ENCODE results near the gene SIPA1. TPM values are rescaled to one million over a fixed set of nuclear protein-coding genes. Genes with fewer than 3 reads are reported as not detected.
A peak's percentile ranks its signal among the peaks of the same experiment; 100 is the strongest.

The SIPA1 gene
- total and polyA plus RNA-seq, 4 donors: 15.4 to 34.9 (median 22.8) TPM

GRCh38 chr11:65700399-65700798 is 62.5 kb downstream of the SIPA1 start:
- H3K27me3 ChIP-seq (ENCODE audit: control insufficient read depth in 4 of 4, insufficient read depth in 4 of 4, low read length in 3 of 4): no peaks in the 10 kb centered on the region
- H3K9me3 ChIP-seq (ENCODE audit: control insufficient read depth in 4 of 4, low read length in 3 of 4): no peaks in the 10 kb centered on the region
- H3K27ac ChIP-seq (ENCODE audit: low read depth in 1 of 2, low read length in 2 of 2): no peak overlapping the region
- no peak overlapping the region for H3K9ac ChIP-seq (ENCODE audit: low read depth in 1 of 2, low read length in 2 of 2)
- 75% methylated on average over 3 of the region's 3 CpGs for WGBS
- H3K4me3 ChIP-seq (ENCODE audit: low read depth in 1 of 3, low read length in 3 of 3): no peak overlapping the region
- DNase-seq (ENCODE audit: low spot score): no peak
- H3K4me1 ChIP-seq (ENCODE audit: control insufficient read depth in 4 of 4, insufficient read depth in 4 of 4, low read length in 3 of 4): peaks cover 0 to 5% (median 0%) of the 10 kb centered on the region in 4 donors
- TF ChIP-seq YY1 (IDR thresholded peaks at IDR 0.05) (peak; percentile 33), RXRA (IDR thresholded peaks at IDR 0.05) (peak; percentile 54 to 75), HNF4G (IDR thresholded peaks at IDR 0.05) (no peak), ZBTB33 (IDR thresholded peaks at IDR 0.05) (no peak), RAD21 (IDR thresholded peaks at IDR 0.05) (peak; percentile 14 to 37)
- H3K36me3 ChIP-seq (ENCODE audit: control insufficient read depth in 4 of 4, insufficient read depth in 3 of 4, low read depth in 1 of 4, low read length in 3 of 4): no peaks in the 10 kb centered on the region

Small RNA genes within 50 kb of the gene (small RNA-seq; reads per million reads assigned to genes)
- gene MIR4489 (not detected), gene MIR4690 (0.22 reads per million, percentile 7 among the genes with 10 or more reads in this experiment), gene RN7SL309P (not detected)

Other genes with a start within 250 kb of the SIPA1 start
- 1,000 to 10,000 TPM in 1 of 2 donors, 10 to 100 TPM in 1; 29.6 to 1,968 TPM for gene NEAT1, start 215.3 kb upstream of the SIPA1 start, total RNA-seq
- 100 to 1,000 TPM in 1 of 2 donors, 10 to 100 TPM in 1; 50.2 to 111 TPM for gene NEAT1, start 215.3 kb upstream of the SIPA1 start, polyA plus RNA-seq
- gene MALAT1, start 139.1 kb upstream of the SIPA1 start, total RNA-seq: 1,000 to 10,000 TPM; 3,688 to 8,306 TPM
- gene MALAT1, start 139.1 kb upstream of the SIPA1 start, polyA plus RNA-seq: 1,000 to 10,000 TPM in 1 of 2 donors, 10 to 100 TPM in 1; 11.9 to 3,868 TPM
- 10 to 100 TPM; 33.7 to 59.5 TPM for gene SCYL1, start 113.0 kb upstream of the SIPA1 start, total RNA-seq
- gene SCYL1, start 113.0 kb upstream of the SIPA1 start, polyA plus RNA-seq: 10 to 100 TPM; 45.6 to 62.0 TPM
- 10 to 100 TPM; 16.0 to 17.9 TPM for gene LTBP3, start 79.7 kb upstream of the SIPA1 start, total RNA-seq
- 10 to 100 TPM in 1 of 2 donors, 1 to 10 TPM in 1; 8.8 to 46.2 TPM for gene LTBP3, start 79.7 kb upstream of the SIPA1 start, polyA plus RNA-seq
- 10 to 100 TPM; 18.2 to 22.7 TPM for gene ZNRD2, start 67.6 kb upstream of the SIPA1 start, total RNA-seq
- gene ZNRD2, start 67.6 kb upstream of the SIPA1 start, polyA plus RNA-seq: 10 to 100 TPM; 33.3 to 39.5 TPM
- 10 to 100 TPM in 1 of 2 donors, 1 to 10 TPM in 1; 4.7 to 16.7 TPM for gene FAM89B, start 65.6 kb upstream of the SIPA1 start, total RNA-seq
- gene FAM89B, start 65.6 kb upstream of the SIPA1 start, polyA plus RNA-seq: 10 to 100 TPM in 1 of 2 donors, 1 to 10 TPM in 1; 7.7 to 11.4 TPM
- gene EHBP1L1, start 62.0 kb upstream of the SIPA1 start, total RNA-seq: 100 to 1,000 TPM in 1 of 2 donors, 10 to 100 TPM in 1; 13.6 to 120 TPM
- gene EHBP1L1, start 62.0 kb upstream of the SIPA1 start, polyA plus RNA-seq: 1 to 10 TPM; 1.1 to 6.5 TPM
- under 1 TPM; 0.14 to 0.17 TPM for gene KCNK7, start 42.3 kb upstream of the SIPA1 start, total RNA-seq
- under 1 TPM; 0.32 TPM for gene KCNK7, start 42.3 kb upstream of the SIPA1 start, polyA plus RNA-seq
- 10 to 100 TPM; 23.7 to 49.3 TPM for gene MAP3K11, start 23.9 kb upstream of the SIPA1 start, total RNA-seq
- gene MAP3K11, start 23.9 kb upstream of the SIPA1 start, polyA plus RNA-seq: 10 to 100 TPM; 22.9 to 49.7 TPM
- 10 to 100 TPM; 11.5 to 13.4 TPM for gene PCNX3, start 22.3 kb upstream of the SIPA1 start, total RNA-seq
- 10 to 100 TPM in 1 of 2 donors, 1 to 10 TPM in 1; 4.7 to 12.8 TPM for gene PCNX3, start 22.3 kb upstream of the SIPA1 start, polyA plus RNA-seq
- 10 to 100 TPM; 11.1 to 22.6 TPM for gene RELA, start 24.8 kb downstream of the SIPA1 start, total RNA-seq
- 10 to 100 TPM; 21.3 to 30.7 TPM for gene RELA, start 24.8 kb downstream of the SIPA1 start, polyA plus RNA-seq
- gene KAT5, start 74.2 kb downstream of the SIPA1 start, total RNA-seq: 10 to 100 TPM; 16.1 to 20.7 TPM
- 10 to 100 TPM; 15.5 to 22.9 TPM for gene KAT5, start 74.2 kb downstream of the SIPA1 start, polyA plus RNA-seq
- gene RNASEH2C, start 82.7 kb downstream of the SIPA1 start, total RNA-seq: 10 to 100 TPM; 20.5 to 32.4 TPM
- 10 to 100 TPM; 45.7 to 72.1 TPM for gene RNASEH2C, start 82.7 kb downstream of the SIPA1 start, polyA plus RNA-seq
- 10 to 100 TPM in 1 of 2 donors, 1 to 10 TPM in 1; 4.7 to 10.8 TPM for gene AP5B1, start 142.9 kb downstream of the SIPA1 start, total RNA-seq
- 1 to 10 TPM; 2.0 to 5.2 TPM for gene AP5B1, start 142.9 kb downstream of the SIPA1 start, polyA plus RNA-seq
- gene OVOL1, start 149.0 kb downstream of the SIPA1 start, total RNA-seq: under 1 TPM in 1 of 2 donors, not detected in 1; 0.05 TPM
- gene OVOL1, start 149.0 kb downstream of the SIPA1 start, polyA plus RNA-seq: not detected
- gene SNX32, start 195.9 kb downstream of the SIPA1 start, total RNA-seq: under 1 TPM; under 0.01 to 0.09 TPM
- gene SNX32, start 195.9 kb downstream of the SIPA1 start, polyA plus RNA-seq: under 1 TPM; 0.02 to 0.38 TPM
- gene CFL1, start 220.1 kb downstream of the SIPA1 start, total RNA-seq: 100 to 1,000 TPM; 184 to 186 TPM
- 100 to 1,000 TPM; 377 to 498 TPM for gene CFL1, start 220.1 kb downstream of the SIPA1 start, polyA plus RNA-seq
- gene MUS81, start 222.3 kb downstream of the SIPA1 start, total RNA-seq: 10 to 100 TPM; 20.2 to 24.7 TPM
- gene MUS81, start 222.3 kb downstream of the SIPA1 start, polyA plus RNA-seq: 10 to 100 TPM; 11.0 to 12.9 TPM
- 1 to 10 TPM; 5.0 to 5.2 TPM for gene EFEMP2, start 234.7 kb downstream of the SIPA1 start, total RNA-seq
- 10 to 100 TPM in 1 of 2 donors, 1 to 10 TPM in 1; 5.5 to 10.7 TPM for gene EFEMP2, start 234.7 kb downstream of the SIPA1 start, polyA plus RNA-seq
- gene CTSW, start 241.7 kb downstream of the SIPA1 start, total RNA-seq: 1 to 10 TPM; 1.3 to 2.9 TPM
- gene CTSW, start 241.7 kb downstream of the SIPA1 start, polyA plus RNA-seq: 1 to 10 TPM; 2.0 to 2.2 TPM

All from liver (tissue), 10 donors.